ENCODE results near the gene LAMP5.

- TF ChIP-seq CTCF (IDR thresholded peaks at IDR 0.05) (no peak), POLR2A (IDR thresholded peaks at IDR 0.05) (no peak), POLR2AphosphoS5 (IDR thresholded peaks at IDR 0.05) (no peak)
Measured at GRCh38 chr20:9501473-9501872, 12.9 kb upstream of the LAMP5 start.
